T-helper 1 cell treated with Interleukin-12 subunit alpha and Interleukin-12 subunit beta and Interleukin-4 antibody, amounts not matched to agents 30 ng/mL and 1 ng/mL, for 36 hours (primary cell): ENCODE results near the gene NSUN3. TPM values are rescaled to one million over a fixed set of nuclear protein-coding genes. Genes with fewer than 3 reads are reported as not detected.

ENCODE experiments used
- total RNA-seq: library from RNA; stranded (reverse); gene quantifications from 2 replicates; pipeline ENCODE4 v1.2.3, GENCODE V29; 2022

NSUN3 gene
- total RNA-seq, 1 donor from 2014 or later: 20.8 TPM

Other genes starting within 250 kb of the NSUN3 start
- 1.1 and 1.2 TPM in 2 replicates for gene PROS1, start 89.2 kb upstream of the NSUN3 start, total RNA-seq
- gene ARL13B, start 82.9 kb upstream of the NSUN3 start, total RNA-seq: 9.6 and 10.8 TPM in 2 replicates
- gene STX19, start 34.5 kb upstream of the NSUN3 start, total RNA-seq: not detected in 2 replicates
- 7.9 and 9.2 TPM in 2 replicates for gene DHFR2, start 145 bp upstream of the NSUN3 start, total RNA-seq